Smooth muscle cell (in vitro differentiated cells): ENCODE data around the gene TAAR2. TPM values are rescaled to one million over a fixed set of nuclear protein-coding genes. Genes with fewer than 3 reads are reported as not detected.
"Not testable (repeated sequence)": the region's sequence is repeated elsewhere in the genome, so short reads cannot be mapped to it uniquely, and the experiment has no call there.

Source experiments
- DNase-seq: peaks from one replicate; lab custom pipeline; 2025; ENCODE audit not compliant: unreplicated experiment; lab: John Stamatoyannopoulos, UW
- H2AFZ ChIP-seq: fragments of 200-600 bp; sonication (generic); 2 replicates; pipeline ENCODE4 v1.6.0; 2016; ENCODE audit warnings: antibody characterized with exemption, low read depth, mild to moderate bottlenecking
- H3F3A ChIP-seq: fragments of 200-600 bp; sonication (generic); 2 replicates; pipeline ENCODE4 v1.6.0; 2017; ENCODE audit warnings: antibody characterized with exemption, low read depth
- H3K27ac ChIP-seq: fragments of 200-600 bp; sonication (generic); 2 replicates; pipeline ENCODE4 v1.5.1; 2016; ENCODE audit warnings: low read depth, mild to moderate bottlenecking
- H3K27me3 ChIP-seq: fragments of 200-600 bp; sonication (generic); 2 replicates; pipeline ENCODE4 v1.6.1; 2016; ENCODE audit warnings: low read depth, mild to moderate bottlenecking
- H3K36me3 ChIP-seq: fragments of 200-600 bp; sonication (generic); 2 replicates; pipeline ENCODE4 v1.5.1; 2016; ENCODE audit warnings: low read depth
- H3K4me1 ChIP-seq: fragments of 200-600 bp; sonication (generic); 2 replicates; pipeline ENCODE4 v1.5.1; 2016; ENCODE audit warnings: low read depth
- H3K4me2 ChIP-seq: fragments of 200-600 bp; sonication (generic); 2 replicates; pipeline ENCODE4 v1.6.0; 2016; ENCODE audit warnings: mild to moderate bottlenecking
- H3K4me3 ChIP-seq: fragments of 200-600 bp; sonication (generic); 2 replicates; pipeline ENCODE4 v1.5.1; 2016; ENCODE audit warnings: mild to moderate bottlenecking
- H3K79me2 ChIP-seq: fragments of 200-600 bp; sonication (generic); 2 replicates; pipeline ENCODE4 v1.6.0; 2016; ENCODE audit warnings: low read depth, mild to moderate bottlenecking
- H3K9ac ChIP-seq: fragments of 200-600 bp; sonication (generic); 2 replicates; pipeline ENCODE4 v1.6.0; 2016; ENCODE audit warnings: low read depth
- H3K9me3 ChIP-seq: fragments of 200-600 bp; sonication (generic); replicated peaks from 2 replicates; pipeline ENCODE4 v1.5.1; 2016; ENCODE audit warnings: low read depth
- H4K20me1 ChIP-seq: fragments of 200-600 bp; sonication (generic); 2 replicates; pipeline ENCODE4 v1.6.0; 2016; ENCODE audit warnings: low read depth
- CTCF ChIP-seq: fragments of 200-600 bp; sonication (generic); IDR thresholded peaks from 2 replicates; pipeline ENCODE4 v1.5.1; 2017; ENCODE audit warnings: borderline replicate concordance, mild to moderate bottlenecking, antibody characterized with exemption; ENCODE audit not compliant: insufficient read depth, poor library complexity, severe bottlenecking
- WGBS: methylation state at CpG from one replicate; pipeline ENCODE4 v1.1.7; 2016; ENCODE audit warnings: low lambda C conversion rate; 5-methylcytosine and 5-hydroxymethylcytosine counted together
- polyA plus RNA-seq: library from polyadenylated mRNA; unstranded; fragments of >200 nt; fragmentation: Nextera tagmentation; extraction: Ambion mirVana; gene quantifications from 2 replicates; pipeline ENCODE4 v1.2.1, GENCODE V29; 2016
- total RNA-seq: library from RNA; depleted of rRNA; stranded (reverse); fragments of >200 nt; gene quantifications from 2 replicates; pipeline ENCODE4 v1.2.3, GENCODE V29; 2014

TAAR2 gene
- total and polyA plus RNA-seq, 2 experiments from 2014 or later, result not detected

GRCh38 chr6:132611616-132612015 is 12.5 kb downstream of the TAAR2 start:
- H3K4me2 ChIP-seq, result no peak overlapping the region
- no peak overlapping the region for H3K27ac ChIP-seq
- 93% methylated on average over 2 of the region's 2 CpGs for WGBS
- no peaks in the 10 kb centered on the region for H3F3A ChIP-seq
- H2AFZ ChIP-seq, result no peak overlapping the region
- peaks cover 6% of the 10 kb centered on the region for H3K4me1 ChIP-seq
- DNase-seq, result no peak
- H3K9ac ChIP-seq, result no peak overlapping the region
- no peaks in the 10 kb centered on the region for H3K36me3 ChIP-seq
- H3K79me2 ChIP-seq, result no peaks in the 10 kb centered on the region
- no peak overlapping the region for H3K4me3 ChIP-seq
- no peaks in the 10 kb centered on the region for H3K9me3 ChIP-seq
- no peak for TF ChIP-seq CTCF
- H4K20me1 ChIP-seq, result no peaks in the 10 kb centered on the region
- no peaks in the 10 kb centered on the region for H3K27me3 ChIP-seq

DNA sequence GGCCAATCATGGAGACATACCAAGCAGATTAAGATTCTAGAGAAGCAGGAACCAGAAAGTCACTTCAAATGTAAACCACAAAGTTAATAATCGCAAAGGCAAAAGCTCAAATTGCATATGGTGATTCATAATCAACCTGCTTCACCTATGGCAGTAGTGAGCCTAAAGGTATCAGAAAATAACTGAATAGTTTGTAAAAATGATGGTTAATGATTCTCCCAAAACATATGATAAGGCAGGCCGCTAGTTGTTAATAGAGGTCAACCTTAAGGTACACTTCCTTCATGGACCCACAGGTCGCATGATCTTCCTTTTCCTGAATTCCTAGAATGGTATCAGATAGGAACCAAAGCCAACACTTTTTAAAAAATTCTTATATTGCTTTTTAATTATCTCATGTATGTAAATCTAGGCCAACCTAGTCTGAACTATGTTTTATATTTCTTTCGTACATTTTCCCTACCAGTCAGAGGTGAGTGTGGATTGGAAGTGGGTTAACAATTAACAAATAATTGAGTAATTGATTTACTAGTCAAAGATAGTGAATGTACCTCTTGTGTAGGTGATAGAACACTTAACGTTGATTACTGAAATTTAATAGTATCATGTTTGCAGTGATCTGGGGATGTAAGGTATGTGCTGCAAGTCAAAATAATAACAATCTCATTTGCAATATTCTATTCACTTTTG is 16.4 kb downstream of the TAAR2 start:
- H4K20me1 ChIP-seq, result no peaks in the 10 kb centered on the region
- H3K27ac ChIP-seq, result no peak overlapping the region
- no peaks in the 10 kb centered on the region for H3K9me3 ChIP-seq
- H3F3A ChIP-seq, result no peaks in the 10 kb centered on the region
- no peaks in the 10 kb centered on the region for H3K36me3 ChIP-seq
- no peak overlapping the region for H2AFZ ChIP-seq
- no peak overlapping the region for H3K4me2 ChIP-seq
- no peak for DNase-seq
- no peak overlapping the region for H3K9ac ChIP-seq
- 94% methylated on average over 5 of the region's 5 CpGs for WGBS
- H3K4me1 ChIP-seq, result no peaks in the 10 kb centered on the region
- no peaks in the 10 kb centered on the region for H3K27me3 ChIP-seq
- H3K4me3 ChIP-seq, result no peak overlapping the region
- TF ChIP-seq CTCF, result no peak
- no peaks in the 10 kb centered on the region for H3K79me2 ChIP-seq

GRCh38 chr6:132604635-132605152 is 19.4 kb downstream of the TAAR2 start:
- no peaks in the 10 kb centered on the region for H3K9me3 ChIP-seq
- no peaks in the 10 kb centered on the region for H3K4me1 ChIP-seq
- H2AFZ ChIP-seq, result no peak overlapping the region
- 89% methylated on average over 8 of the region's 8 CpGs for WGBS
- no peaks in the 10 kb centered on the region for H3K36me3 ChIP-seq
- peaks cover 9% of the 10 kb centered on the region for H3K27me3 ChIP-seq
- no peak overlapping the region for H3K27ac ChIP-seq
- H3K4me3 ChIP-seq, result no peak overlapping the region
- no peaks in the 10 kb centered on the region for H4K20me1 ChIP-seq
- no peak overlapping the region for H3K9ac ChIP-seq
- no peaks in the 10 kb centered on the region for H3K79me2 ChIP-seq
- TF ChIP-seq CTCF, result no peak
- no peak overlapping the region for H3K4me2 ChIP-seq
- no peak for DNase-seq
- H3F3A ChIP-seq, result no peaks in the 10 kb centered on the region

GRCh38 chr6:132600900-132601299 is 23.2 kb downstream of the TAAR2 start:
- not testable (repeated sequence) for H3K4me1 ChIP-seq, H3K36me3 ChIP-seq, H3K27me3 ChIP-seq, H3K27ac ChIP-seq, H2AFZ ChIP-seq, H3K4me2 ChIP-seq, DNase-seq, H3K9me3 ChIP-seq, H3F3A ChIP-seq, H3K4me3 ChIP-seq, H4K20me1 ChIP-seq, H3K79me2 ChIP-seq, H3K9ac ChIP-seq
